BE2C (cell line): ENCODE measurements around the gene COLGALT1.
A peak's percentile ranks its signal among the peaks of the same experiment; 100 is the strongest.

ENCODE experiments used
- DNase-seq: peaks from one replicate; pipeline ENCODE4 v3.0.0-alpha.2; 2020
- H3K27me3 ChIP-seq: fragments of 250-450 bp; sonication (Bioruptor Pico); 2 replicates; pipeline ENCODE4 v1.5.1; 2020; ENCODE audit warnings: mild to moderate bottlenecking
- H3K36me3 ChIP-seq: fragments of 250-450 bp; sonication (Bioruptor Pico); 2 replicates; pipeline ENCODE4 v1.5.1; 2020; ENCODE audit warnings: mild to moderate bottlenecking
- H3K4me1 ChIP-seq: fragments of 250-450 bp; sonication (Bioruptor Pico); 2 replicates; pipeline ENCODE4 v1.5.1; 2020
- H3K4me3 ChIP-seq: 2 replicates; pipeline ENCODE4 v1.5.1; 2011; ENCODE audit warnings: low read depth, low read length
- H3K9me3 ChIP-seq: fragments of 250-450 bp; sonication (Bioruptor Pico); 2 replicates; pipeline ENCODE4 v1.5.1; 2020
- TF ChIP-seq, protein P1 (sequence below): IDR thresholded peaks from 2 replicates; pipeline ENCODE4 v1.5.1; 2012; ENCODE audit warnings: mild to moderate bottlenecking, low read depth, low read length

COLGALT1 gene

GRCh38 chr19:17605117-17605516, 49.7 kb downstream of the COLGALT1 start:
- H3K27me3 ChIP-seq: peaks cover 15% of the 10 kb centered on the region
- no peak for DNase-seq
- H3K4me3 ChIP-seq: no peak overlapping the region
- TF ChIP-seq, protein P1, sequence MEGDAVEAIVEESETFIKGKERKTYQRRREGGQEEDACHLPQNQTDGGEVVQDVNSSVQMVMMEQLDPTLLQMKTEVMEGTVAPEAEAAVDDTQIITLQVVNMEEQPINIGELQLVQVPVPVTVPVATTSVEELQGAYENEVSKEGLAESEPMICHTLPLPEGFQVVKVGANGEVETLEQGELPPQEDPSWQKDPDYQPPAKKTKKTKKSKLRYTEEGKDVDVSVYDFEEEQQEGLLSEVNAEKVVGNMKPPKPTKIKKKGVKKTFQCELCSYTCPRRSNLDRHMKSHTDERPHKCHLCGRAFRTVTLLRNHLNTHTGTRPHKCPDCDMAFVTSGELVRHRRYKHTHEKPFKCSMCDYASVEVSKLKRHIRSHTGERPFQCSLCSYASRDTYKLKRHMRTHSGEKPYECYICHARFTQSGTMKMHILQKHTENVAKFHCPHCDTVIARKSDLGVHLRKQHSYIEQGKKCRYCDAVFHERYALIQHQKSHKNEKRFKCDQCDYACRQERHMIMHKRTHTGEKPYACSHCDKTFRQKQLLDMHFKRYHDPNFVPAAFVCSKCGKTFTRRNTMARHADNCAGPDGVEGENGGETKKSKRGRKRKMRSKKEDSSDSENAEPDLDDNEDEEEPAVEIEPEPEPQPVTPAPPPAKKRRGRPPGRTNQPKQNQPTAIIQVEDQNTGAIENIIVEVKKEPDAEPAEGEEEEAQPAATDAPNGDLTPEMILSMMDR: no peak
- H3K4me1 ChIP-seq: no peaks in the 10 kb centered on the region
- peaks cover 8% of the 10 kb centered on the region; the same call in 1 of the 2 replicates for H3K36me3 ChIP-seq
- H3K9me3 ChIP-seq: no peaks in the 10 kb centered on the region

DNA sequence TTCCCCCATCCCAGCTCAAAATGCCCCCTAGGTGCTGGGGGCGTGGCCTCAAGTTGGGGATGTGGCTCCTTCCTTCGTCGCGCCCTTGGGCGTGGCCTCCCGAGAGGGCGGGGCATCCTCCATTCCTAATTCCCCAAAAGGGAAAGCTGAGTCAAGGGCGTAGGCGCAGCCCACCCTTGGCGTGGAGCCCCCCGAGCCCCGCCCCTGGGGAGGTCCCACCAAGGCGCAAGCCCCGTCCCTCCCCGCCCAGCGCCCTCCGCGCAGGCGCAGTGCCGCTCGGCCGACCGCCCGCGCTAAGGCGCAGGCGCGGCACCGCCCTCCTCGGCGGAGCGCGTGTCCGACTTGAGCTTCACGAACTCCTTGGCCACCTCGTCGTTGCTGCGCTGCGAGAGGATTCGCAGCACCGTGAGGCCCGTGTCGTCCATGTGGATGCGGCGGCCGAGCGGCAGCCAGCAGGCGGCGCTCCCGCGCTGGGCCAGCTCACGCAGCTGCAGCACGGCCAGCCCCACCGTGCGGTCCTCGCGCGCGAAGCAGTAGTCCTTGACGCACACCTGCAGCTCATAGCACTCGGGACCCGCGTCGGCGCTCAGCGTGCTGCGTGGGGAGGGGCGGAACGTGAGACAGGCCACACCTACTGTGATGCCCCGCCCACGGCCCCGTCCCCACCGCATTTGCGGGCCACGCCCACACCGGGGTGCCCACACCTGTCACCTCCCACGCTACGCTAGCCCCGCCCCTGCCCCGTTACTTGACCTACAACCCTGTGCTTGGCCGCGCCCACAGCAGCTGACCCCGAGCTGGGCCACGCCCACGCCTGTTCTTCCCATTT, 50.5 kb downstream of the COLGALT1 start:
- peaks cover 8% of the 10 kb centered on the region; the same call in 1 of the 2 replicates for H3K36me3 ChIP-seq
- no peak overlapping the region for H3K4me3 ChIP-seq
- H3K4me1 ChIP-seq: no peaks in the 10 kb centered on the region
- TF ChIP-seq, protein P1: peak; percentile 54
- DNase-seq: peak; percentile 83
- H3K27me3 ChIP-seq: peaks cover 10% of the 10 kb centered on the region
- no peaks in the 10 kb centered on the region for H3K9me3 ChIP-seq

DNA sequence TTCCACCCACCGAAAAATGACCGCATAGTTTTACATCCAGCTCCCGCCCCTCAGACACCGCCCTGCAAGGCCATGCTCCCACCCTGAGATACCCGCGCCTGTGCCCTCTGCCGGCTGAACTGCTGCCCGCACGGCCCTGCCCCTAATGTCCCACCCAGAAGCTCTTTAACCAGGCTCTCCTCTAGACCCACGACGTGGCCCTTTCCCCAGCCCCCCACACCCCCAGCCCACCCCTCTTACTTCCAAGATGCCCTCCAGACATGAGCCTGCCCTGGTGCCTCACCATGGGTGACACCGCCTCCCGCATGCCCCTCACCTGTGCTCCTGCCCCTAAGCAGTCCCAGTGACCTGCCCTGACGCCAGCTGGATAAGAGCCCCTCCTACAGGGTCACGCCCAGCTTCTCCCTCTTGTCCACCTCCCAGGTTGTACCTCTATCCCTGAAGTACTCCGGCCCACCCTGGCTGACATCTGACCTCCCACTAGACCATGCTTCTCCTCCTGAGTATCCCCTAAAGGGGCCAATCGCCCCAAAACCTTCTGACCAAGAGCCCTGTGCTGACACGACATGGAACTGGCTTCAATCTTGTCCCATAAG, 51.2 kb downstream of the COLGALT1 start:
- TF ChIP-seq, protein P1: no peak
- no peaks in the 10 kb centered on the region for H3K9me3 ChIP-seq
- no peak overlapping the region for H3K4me3 ChIP-seq
- H3K4me1 ChIP-seq: no peaks in the 10 kb centered on the region
- peaks cover 12% of the 10 kb centered on the region; the same call in 1 of the 2 replicates for H3K36me3 ChIP-seq
- peaks cover 2% of the 10 kb centered on the region for H3K27me3 ChIP-seq
- no peak for DNase-seq

- H3K9me3 ChIP-seq: no peaks in the 10 kb centered on the region
- H3K27me3 ChIP-seq: no peaks in the 10 kb centered on the region
- H3K4me3 ChIP-seq: no peak overlapping the region
- TF ChIP-seq, protein P1: no peak
- H3K36me3 ChIP-seq: peaks cover 14% of the 10 kb centered on the region
- H3K4me1 ChIP-seq: no peaks in the 10 kb centered on the region
- no peak for DNase-seq
These were observed 52.5 kb downstream of the COLGALT1 start for GRCh38 chr19:17607936-17608335.

- H3K4me1 ChIP-seq: no peaks in the 10 kb centered on the region
- H3K9me3 ChIP-seq: no peaks in the 10 kb centered on the region
- H3K27me3 ChIP-seq: no peaks in the 10 kb centered on the region
- H3K36me3 ChIP-seq: peaks cover 16% of the 10 kb centered on the region
- no peak overlapping the region for H3K4me3 ChIP-seq
- TF ChIP-seq, protein P1: no peak
- DNase-seq: no peak
These were observed 54.9 kb downstream of the COLGALT1 start for GRCh38 chr19:17610384-17610783.
